DOHH2 (cell line): ENCODE results near the gene KCNIP3.

Source experiments
- CTCF ChIP-seq: fragments of 200-600 bp; sonication (generic); IDR thresholded peaks from one replicate; pipeline ENCODE4 v1.5.1; 2014; ENCODE audit warnings: antibody characterized with exemption, mild to moderate bottlenecking, low read depth, low read length; ENCODE audit not compliant: poor library complexity, severe bottlenecking
- EZH2phosphoT487 ChIP-seq: fragments of 200-600 bp; sonication (generic); IDR thresholded peaks from 2 replicates; pipeline ENCODE4 v1.6.1; 2017; ENCODE audit warnings: borderline replicate concordance, mild to moderate bottlenecking, antibody characterized with exemption, low read length, moderate library complexity, mixed read lengths

GRCh38 chr2:95296880-95297487 is at the start of gene KCNIP3:
- TF ChIP-seq CTCF (no peak), EZH2phosphoT487 (no peak)
